ENCODE measurements around the gene TMX1.

- TF ChIP-seq, protein P1, sequence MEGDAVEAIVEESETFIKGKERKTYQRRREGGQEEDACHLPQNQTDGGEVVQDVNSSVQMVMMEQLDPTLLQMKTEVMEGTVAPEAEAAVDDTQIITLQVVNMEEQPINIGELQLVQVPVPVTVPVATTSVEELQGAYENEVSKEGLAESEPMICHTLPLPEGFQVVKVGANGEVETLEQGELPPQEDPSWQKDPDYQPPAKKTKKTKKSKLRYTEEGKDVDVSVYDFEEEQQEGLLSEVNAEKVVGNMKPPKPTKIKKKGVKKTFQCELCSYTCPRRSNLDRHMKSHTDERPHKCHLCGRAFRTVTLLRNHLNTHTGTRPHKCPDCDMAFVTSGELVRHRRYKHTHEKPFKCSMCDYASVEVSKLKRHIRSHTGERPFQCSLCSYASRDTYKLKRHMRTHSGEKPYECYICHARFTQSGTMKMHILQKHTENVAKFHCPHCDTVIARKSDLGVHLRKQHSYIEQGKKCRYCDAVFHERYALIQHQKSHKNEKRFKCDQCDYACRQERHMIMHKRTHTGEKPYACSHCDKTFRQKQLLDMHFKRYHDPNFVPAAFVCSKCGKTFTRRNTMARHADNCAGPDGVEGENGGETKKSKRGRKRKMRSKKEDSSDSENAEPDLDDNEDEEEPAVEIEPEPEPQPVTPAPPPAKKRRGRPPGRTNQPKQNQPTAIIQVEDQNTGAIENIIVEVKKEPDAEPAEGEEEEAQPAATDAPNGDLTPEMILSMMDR (IDR thresholded peaks at IDR 0.05) = no peak
- no peak for TF ChIP-seq POLR2A (IDR thresholded peaks at IDR 0.05)
These were observed 42.5 kb downstream of the TMX1 start for GRCh38 chr14:51282517-51282916.
